Fibroblast of villous mesenchyme (primary cell): ENCODE measurements around the gene RASSF3. TPM values are rescaled to one million over a fixed set of nuclear protein-coding genes. Genes with fewer than 3 reads are reported as not detected.
A peak's percentile ranks its signal among the peaks of the same experiment; 100 is the strongest.

Source experiments
- DNase-seq: peaks from one replicate; pipeline ENCODE4 v3.0.0-alpha.2; 2010; ENCODE audit warnings: low read depth
- H3K4me3 ChIP-seq: 2 replicates; pipeline ENCODE4 v1.5.1; 2011; ENCODE audit warnings: low read depth, mild to moderate bottlenecking, low read length
- CTCF ChIP-seq: IDR thresholded peaks from 2 replicates; pipeline ENCODE4 v1.5.1; 2012; ENCODE audit warnings: low read depth, mild to moderate bottlenecking, low read length; ENCODE audit not compliant: insufficient read depth
- total RNA-seq: library from RNA; depleted of rRNA; stranded (reverse); fragments of >200 nt; gene quantifications from 2 replicates; pipeline ENCODE4 v1.2.3, GENCODE V29; 2012

RASSF3 gene
- total RNA-seq, 1 donor: 31.1 TPM

GRCh38 chr12:64696080-64696741 lies 85.9 kb downstream of the RASSF3 start:
- H3K4me3 ChIP-seq: no peak overlapping the region
- peak; percentile 62 for DNase-seq
- peak; percentile 41 for TF ChIP-seq CTCF

DNA sequence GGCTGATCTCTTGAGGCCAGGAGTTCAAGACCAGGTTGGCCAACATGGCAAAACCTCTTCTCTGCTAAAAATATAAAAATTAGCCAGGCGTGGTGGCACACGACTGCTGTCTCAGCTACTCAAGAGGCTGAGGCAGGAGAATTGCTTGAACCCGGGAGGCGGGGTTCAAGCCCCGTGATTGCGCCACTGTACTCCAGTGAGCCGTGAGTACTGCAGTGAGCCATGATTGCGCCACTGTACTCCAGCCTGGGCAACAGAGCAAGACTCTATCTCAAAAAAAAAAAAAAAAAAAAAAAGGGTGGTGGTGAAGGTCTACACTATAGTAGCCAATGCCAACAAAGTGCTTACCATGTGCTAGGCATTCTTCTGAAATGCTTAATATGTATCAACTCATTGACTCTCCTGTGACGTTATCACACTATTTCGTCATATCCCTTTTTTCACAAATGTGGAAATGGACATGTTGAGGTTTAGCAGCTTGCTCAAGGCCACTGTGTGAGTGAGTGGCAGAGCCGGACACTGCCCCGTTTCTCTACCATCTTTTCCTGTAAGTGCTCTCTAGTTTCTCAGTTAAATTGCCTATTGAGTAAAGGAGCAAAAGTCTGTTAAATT lies 89.3 kb downstream of the RASSF3 start:
- TF ChIP-seq CTCF: no peak
- no peak overlapping the region for H3K4me3 ChIP-seq
- no peak for DNase-seq

DNA sequence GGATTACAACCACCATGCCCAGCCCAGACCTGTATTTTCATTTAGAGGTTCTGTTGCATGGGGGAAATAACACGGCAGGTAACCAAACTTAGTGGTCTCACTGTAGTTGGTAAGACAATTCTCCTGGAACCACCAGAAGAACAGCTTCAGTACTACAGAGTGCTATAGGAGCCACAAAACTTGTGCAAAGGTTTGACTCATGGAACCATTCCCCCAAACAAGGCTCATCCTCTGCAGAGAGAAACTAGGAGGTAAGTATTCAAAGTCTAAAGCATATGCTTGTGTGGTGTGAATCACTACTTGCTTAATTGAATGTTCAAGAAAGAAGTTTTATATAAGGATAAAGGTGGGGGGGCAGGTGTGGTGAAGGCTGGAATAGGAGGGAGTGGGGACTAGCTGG lies 90.2 kb downstream of the RASSF3 start:
- H3K4me3 ChIP-seq: no peak overlapping the region
- TF ChIP-seq CTCF: no peak
- DNase-seq: no peak

GRCh38 chr12:64701283-64701682 lies 91.0 kb downstream of the RASSF3 start:
- no peak for TF ChIP-seq CTCF
- peak; percentile 42 for DNase-seq
- H3K4me3 ChIP-seq: no peak overlapping the region

DNA sequence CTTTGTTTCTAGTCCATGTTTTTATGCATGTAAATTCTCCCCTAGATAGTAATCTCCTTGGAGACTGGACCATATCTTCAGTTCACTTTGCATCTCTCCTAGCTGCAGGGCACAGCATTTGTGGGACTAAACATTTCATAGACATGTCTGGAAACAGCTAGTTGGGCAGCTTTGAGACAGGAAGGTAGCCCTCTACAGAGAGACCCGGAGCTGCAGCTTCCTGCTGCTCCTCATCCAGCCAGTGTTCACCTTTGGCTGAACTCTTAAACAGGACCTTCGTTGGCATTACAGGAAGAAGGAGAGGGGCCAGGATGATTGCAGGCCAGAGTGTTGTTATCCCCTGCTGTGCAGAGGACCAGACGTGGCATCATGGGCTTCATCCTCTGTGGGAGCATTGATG lies 96.0 kb downstream of the RASSF3 start:
- TF ChIP-seq CTCF: no peak
- no peak overlapping the region for H3K4me3 ChIP-seq
- DNase-seq: no peak

DNA sequence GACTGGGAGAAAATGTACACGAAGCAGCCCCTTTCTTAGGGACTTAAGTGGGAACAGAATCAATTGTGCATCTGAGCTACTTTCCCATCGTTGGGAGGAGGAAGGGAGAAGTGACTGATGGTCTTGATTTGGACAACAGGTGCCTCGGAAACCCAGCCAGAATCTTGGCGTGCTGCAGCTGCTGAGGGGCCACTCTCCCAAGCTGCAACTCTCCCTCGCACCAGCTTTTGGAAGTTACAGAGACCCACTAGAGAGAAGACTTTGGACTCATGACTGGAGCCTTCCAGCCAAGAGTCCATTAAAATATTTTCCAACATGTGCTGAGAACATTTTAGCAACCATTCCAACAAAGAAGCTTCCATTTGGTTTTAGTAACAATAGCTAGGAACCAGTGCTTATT lies 96.6 kb downstream of the RASSF3 start:
- no peak for TF ChIP-seq CTCF
- no peak overlapping the region for H3K4me3 ChIP-seq
- DNase-seq: no peak

DNA sequence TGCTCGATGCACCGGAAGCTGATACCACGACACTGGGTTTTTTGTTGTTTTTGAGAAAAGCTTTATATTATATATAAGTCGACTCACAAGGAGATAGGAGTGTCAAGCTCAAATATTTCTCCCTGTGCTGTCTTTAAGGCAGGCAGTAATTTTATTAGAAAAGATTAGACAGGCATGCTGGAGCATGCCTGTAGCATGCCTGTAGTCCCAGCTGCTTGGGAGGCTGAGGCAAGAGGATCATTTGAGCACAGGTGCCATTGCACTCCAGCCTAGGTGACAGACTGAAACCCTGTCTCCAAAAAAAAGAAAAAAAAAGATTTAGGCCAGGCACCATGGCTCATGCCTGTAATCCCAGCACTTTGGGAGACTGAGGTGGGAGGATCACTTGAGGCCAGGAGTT lies 97.1 kb downstream of the RASSF3 start:
- no peak for DNase-seq
- no peak for TF ChIP-seq CTCF
- no peak overlapping the region for H3K4me3 ChIP-seq
